Ovary (tissue), 3 donors: ENCODE data around the gene CHST9.

Experiments used
- POLR2A ChIP-seq: fragments of 450-650 bp; IDR thresholded peaks from one replicate; pipeline ENCODE4 v1.6.1; 2017; ENCODE audit warnings: antibody characterized with exemption, mild to moderate bottlenecking, moderate library complexity
- TF ChIP-seq, protein P1 (sequence below), 3 donors: fragments of 450-650 bp in 2 of 3; fragments of 200-600 bp in 1 of 3; IDR thresholded peaks; one replicate each; pipeline versions ENCODE4 v1.5.1 to v1.8.0; 2016 to 2022; ENCODE audit warnings: antibody characterized with exemption in 3 of 3, mild to moderate bottlenecking in 1 of 3
- donor health status: DM: no; HTN: no; CAD: no.

GRCh38 chr18:26911840-26912239 lies 273.3 kb downstream of the CHST9 start:
- TF ChIP-seq, protein P1, sequence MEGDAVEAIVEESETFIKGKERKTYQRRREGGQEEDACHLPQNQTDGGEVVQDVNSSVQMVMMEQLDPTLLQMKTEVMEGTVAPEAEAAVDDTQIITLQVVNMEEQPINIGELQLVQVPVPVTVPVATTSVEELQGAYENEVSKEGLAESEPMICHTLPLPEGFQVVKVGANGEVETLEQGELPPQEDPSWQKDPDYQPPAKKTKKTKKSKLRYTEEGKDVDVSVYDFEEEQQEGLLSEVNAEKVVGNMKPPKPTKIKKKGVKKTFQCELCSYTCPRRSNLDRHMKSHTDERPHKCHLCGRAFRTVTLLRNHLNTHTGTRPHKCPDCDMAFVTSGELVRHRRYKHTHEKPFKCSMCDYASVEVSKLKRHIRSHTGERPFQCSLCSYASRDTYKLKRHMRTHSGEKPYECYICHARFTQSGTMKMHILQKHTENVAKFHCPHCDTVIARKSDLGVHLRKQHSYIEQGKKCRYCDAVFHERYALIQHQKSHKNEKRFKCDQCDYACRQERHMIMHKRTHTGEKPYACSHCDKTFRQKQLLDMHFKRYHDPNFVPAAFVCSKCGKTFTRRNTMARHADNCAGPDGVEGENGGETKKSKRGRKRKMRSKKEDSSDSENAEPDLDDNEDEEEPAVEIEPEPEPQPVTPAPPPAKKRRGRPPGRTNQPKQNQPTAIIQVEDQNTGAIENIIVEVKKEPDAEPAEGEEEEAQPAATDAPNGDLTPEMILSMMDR (IDR thresholded peaks at IDR 0.05): no peak
- TF ChIP-seq POLR2A: no peak
